GM23338 (cell line): Measurements from ENCODE around the gene CFDP1. TPM values are rescaled to one million over a fixed set of nuclear protein-coding genes. Genes with fewer than 3 reads are reported as not detected.

Experiments
- ATAC-seq: fragments of 200-7000 bp; cut with Tn5 transposase; 3 replicates; pipeline ENCODE4 v1.9.1; 2020
- DNase-seq: peaks from one replicate; pipeline ENCODE4 v3.0.0-alpha.2; 2015; ENCODE audit warnings: low spot score
- H2AFZ ChIP-seq: fragments of 200-600 bp; sonication (generic); 2 replicates; pipeline ENCODE4 v1.8.0; 2016; ENCODE audit warnings: antibody characterized with exemption, mild to moderate bottlenecking, moderate library complexity
- H3F3A ChIP-seq: fragments of 200-600 bp; sonication (generic); replicated peaks from 2 replicates; pipeline ENCODE4 v1.8.0; 2017; ENCODE audit warnings: antibody characterized with exemption, mixed run types, low read depth
- H3K27ac ChIP-seq: fragments of 200-600 bp; sonication (generic); 2 replicates; pipeline ENCODE4 v1.6.1; 2016; ENCODE audit warnings: low read depth
- H3K27me3 ChIP-seq: fragments of 200-600 bp; sonication (generic); 2 replicates; pipeline ENCODE4 v1.8.0; 2016; ENCODE audit warnings: mild to moderate bottlenecking, mixed run types, moderate library complexity; ENCODE audit not compliant: insufficient read depth
- H3K36me3 ChIP-seq: fragments of 200-600 bp; sonication (generic); 2 replicates; pipeline ENCODE4 v1.8.0; 2016; ENCODE audit warnings: mild to moderate bottlenecking; ENCODE audit not compliant: insufficient read depth
- H3K4me1 ChIP-seq: fragments of 200-600 bp; sonication (generic); 2 replicates; pipeline ENCODE4 v1.8.0; 2016; ENCODE audit warnings: mild to moderate bottlenecking, moderate library complexity; ENCODE audit not compliant: insufficient read depth
- H3K4me2 ChIP-seq: fragments of 200-600 bp; sonication (generic); 2 replicates; pipeline ENCODE4 v1.7.1; 2017; ENCODE audit warnings: mixed run types
- H3K4me3 ChIP-seq: fragments of 200-600 bp; sonication (generic); 2 replicates; pipeline ENCODE4 v1.6.1; 2016; ENCODE audit warnings: mixed run types
- H3K79me2 ChIP-seq: fragments of 200-600 bp; sonication (generic); replicated peaks from 2 replicates; pipeline ENCODE4 v1.8.0; 2017; ENCODE audit warnings: mild to moderate bottlenecking; ENCODE audit not compliant: insufficient read depth
- H3K9me2 ChIP-seq: fragments of 200-600 bp; sonication (generic); 2 replicates; pipeline ENCODE4 v1.8.0; 2017; ENCODE audit not compliant: insufficient read depth
- H4K20me1 ChIP-seq: fragments of 200-600 bp; sonication (generic); replicated peaks from 2 replicates; pipeline ENCODE4 v1.8.0; 2017; ENCODE audit warnings: mild to moderate bottlenecking; ENCODE audit not compliant: insufficient read depth
- H3K27ac Mint-ChIP-seq: 2 replicates; pipeline ENCODE4 v1.8.0; 2020; ENCODE audit warnings: inconsistent platforms, mild to moderate bottlenecking, moderate library complexity, mixed read lengths
- H3K27me3 Mint-ChIP-seq: 3 replicates; pipeline ENCODE4 v1.8.0; 2022; ENCODE audit warnings: low read depth, mild to moderate bottlenecking, moderate library complexity, mixed read lengths, inconsistent platforms; ENCODE audit not compliant: insufficient read depth, poor library complexity
- H3K36me3 Mint-ChIP-seq: 3 replicates; pipeline ENCODE4 v1.8.0; 2021; ENCODE audit warnings: low read depth, mild to moderate bottlenecking, inconsistent platforms, moderate library complexity, mixed read lengths
- H3K4me1 Mint-ChIP-seq: 3 replicates; pipeline ENCODE4 v1.8.0; 2020; ENCODE audit warnings: mild to moderate bottlenecking, inconsistent platforms, mixed read lengths
- H3K4me3 Mint-ChIP-seq: 3 replicates; pipeline ENCODE4 v1.8.0; 2021; ENCODE audit warnings: moderate library complexity, mild to moderate bottlenecking, inconsistent platforms, mixed read lengths
- H3K9me3 Mint-ChIP-seq: 3 replicates; pipeline ENCODE4 v1.8.0; 2020; ENCODE audit warnings: moderate library complexity, mild to moderate bottlenecking, inconsistent platforms, mixed read lengths
- EZH2 ChIP-seq: fragments of 200-600 bp; sonication (generic); IDR thresholded peaks from one replicate; pipeline ENCODE4 v1.8.0; 2017; ENCODE audit warnings: antibody characterized with exemption, mild to moderate bottlenecking, low read depth; ENCODE audit not compliant: unreplicated experiment
- EZH2phosphoT487 ChIP-seq: fragments of 200-600 bp; sonication (generic); IDR thresholded peaks from one replicate; pipeline ENCODE4 v1.8.1; 2018; ENCODE audit warnings: antibody characterized with exemption; ENCODE audit not compliant: unreplicated experiment
- POLR2AphosphoS5 ChIP-seq: IDR thresholded peaks from 2 replicates; pipeline ENCODE4 v1.6.1; 2016; ENCODE audit warnings: antibody characterized with exemption, low read depth
- STAT1 ChIP-seq: IDR thresholded peaks from one replicate; pipeline ENCODE4 v1.6.1; 2016; ENCODE audit warnings: antibody characterized with exemption; ENCODE audit not compliant: unreplicated experiment
- ZNF114 ChIP-seq: fragments of 250-450 bp; sonication (Bioruptor Pico); IDR thresholded peaks from 2 replicates; pipeline ENCODE4 v1.5.0; 2020; ENCODE audit warnings: mild to moderate bottlenecking, moderate library complexity
- ZNF331 ChIP-seq: fragments of 250-450 bp; sonication (Bioruptor Pico); IDR thresholded peaks from 2 replicates; pipeline ENCODE4 v1.5.0; 2020; ENCODE audit warnings: low read depth, mild to moderate bottlenecking, moderate library complexity
- ZNF462 ChIP-seq: fragments of 250-450 bp; sonication (Bioruptor Pico); IDR thresholded peaks from 2 replicates; pipeline ENCODE4 v1.5.0; 2020; ENCODE audit warnings: mild to moderate bottlenecking, moderate library complexity
- polyA plus RNA-seq: library from polyadenylated mRNA; unstranded; fragments of >200 nt; fragmentation: Nextera tagmentation; extraction: Ambion mirVana; gene quantifications from 2 replicates; pipeline ENCODE4 v1.2.1, GENCODE V29; 2016
- total RNA-seq: library from RNA; depleted of rRNA; stranded (reverse); fragments of >200 nt; shearing (Covaris generic); gene quantifications from 2 replicates; pipeline ENCODE4 v1.2.3, GENCODE V29; 2014

The CFDP1 gene
- total and polyA plus RNA-seq, 2 experiments from 2014 or later: 89.9 to 224 TPM

GRCh38 chr16:75479421-75479990 is 46.2 kb upstream of the CFDP1 start (continued):
- no peak for TF ChIP-seq ZNF462 (CRISPR knock-in tag)
- no peak for TF ChIP-seq EZH2
- no peak for TF ChIP-seq ZNF331 (CRISPR knock-in tag)
- TF ChIP-seq ZNF114 (CRISPR knock-in tag): no peak

GRCh38 chr16:75478480-75479345 is 45.4 kb upstream of the CFDP1 start:
- DNase-seq: no peak
- Histone ChIP-seq H3K4me1 (no peaks in the 10 kb centered on the region), H3K27me3 (no peaks in the 10 kb centered on the region), H4K20me1 (no peaks in the 10 kb centered on the region; the same call in 1 of the 2 replicates), H3K4me2 (no peak overlapping the region), H3K79me2 (no peaks in the 10 kb centered on the region), H3K36me3 (no peaks in the 10 kb centered on the region), H3K4me3 (no peak overlapping the region), H3K9me2 (no peaks in the 10 kb centered on the region; the same call in 1 of the 2 replicates), H2AFZ (no peak overlapping the region), H3F3A (no peaks in the 10 kb centered on the region), H3K27ac (no peak overlapping the region)
- ATAC-seq: peak; percentile 40
- Mint-ChIP-seq H3K9me3 (no peaks in the 10 kb centered on the region; the same call in 2 of the 3 replicates), H3K4me1 (no peaks in the 10 kb centered on the region; the same call in 2 of the 3 replicates), H3K4me3 (no peak overlapping the region), H3K27me3 (peaks cover 15% of the 10 kb centered on the region), H3K27ac (no peak overlapping the region), H3K36me3 (peaks cover 28% of the 10 kb centered on the region)
- TF ChIP-seq ZNF462 (CRISPR knock-in tag) (no peak), EZH2phosphoT487 (no peak), POLR2AphosphoS5 (no peak), ZNF114 (CRISPR knock-in tag) (no peak), ZNF331 (CRISPR knock-in tag) (no peak), STAT1 (no peak)
